Smooth muscle cell of the pulmonary artery (primary cell): ENCODE data around the gene FAM170A. TPM values are rescaled to one million over a fixed set of nuclear protein-coding genes. Genes with fewer than 3 reads are reported as not detected.

Experiments used
- total RNA-seq: library from RNA; depleted of rRNA; stranded (reverse); fragments of >200 nt; gene quantifications from 2 replicates; pipeline ENCODE4 v1.2.3, GENCODE V29; 2014

FAM170A gene
- not detected in 2 replicates for total RNA-seq

DNA sequence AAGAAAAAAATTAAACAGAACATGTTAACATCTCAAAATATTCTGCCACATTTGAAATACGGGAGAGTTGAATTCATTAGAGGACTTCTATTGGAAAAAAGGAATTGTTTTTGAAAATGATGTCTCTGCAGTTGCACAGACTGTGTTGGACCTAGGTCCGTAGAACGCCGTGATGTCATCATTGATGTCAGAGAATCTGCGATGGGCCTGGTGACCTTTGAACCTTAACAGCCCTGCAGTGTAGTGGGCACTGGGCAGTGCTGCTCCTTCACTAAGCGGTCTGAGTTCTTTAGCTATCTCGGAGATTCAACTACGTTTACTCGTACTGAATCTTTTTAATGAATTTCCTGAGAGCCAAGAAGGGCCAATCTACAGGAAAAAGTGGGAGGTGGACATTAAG, at the start of gene FAM170A:
TSS of gene FAM170A (plus strand) at position 220 of the 400 bp plus-strand sequence. CDS start 211 bp downstream, outside the sequence.

Other genes with a start within 250 kb of the FAM170A start
- gene HSD17B4, start 177.1 kb upstream of the FAM170A start, total RNA-seq, result 182 and 192 TPM in 2 replicates